ENCODE measurements around the gene ZNF350. TPM values are rescaled to one million over a fixed set of nuclear protein-coding genes. Genes with fewer than 3 reads are reported as not detected.

Gene ZNF350
- 2.7 and 5.1 TPM in 2 replicates for total RNA-seq

GRCh38 chr19:51986309-51987291, at the start of gene ZNF350:
Gene ZNF350, minus strand, starts transcription at chr19:51986840. Its CDS starts 12,480 bp downstream, at chr19:51974360.

GRCh38 chr19:52028027-52028779, 41.6 kb upstream of the ZNF350 start, which contains the start of gene ZNF614:
Gene ZNF614, minus strand, starts transcription at chr19:52028379. Its CDS starts 2,634 bp downstream, at chr19:52025745.

GRCh38 chr19:52007806-52008557, 21.3 kb upstream of the ZNF350 start, which contains the start of gene ZNF615:
Gene ZNF615, minus strand, starts transcription at chr19:52008211. Its CDS starts 4,500 bp downstream, at chr19:52003711.

GRCh38 chr19:51926784-51927741, 59.6 kb downstream of the ZNF350 start, which contains the start of gene ZNF613:
Gene ZNF613, plus strand, starts transcription at chr19:51927472. Its CDS starts 8,749 bp downstream, at chr19:51936221.

Other genes starting within 250 kb of the ZNF350 start
- gene FPR1, start 235.0 kb downstream of the ZNF350 start, total RNA-seq, result not detected in 2 replicates
- not detected in 2 replicates for gene FPR2, start 225.7 kb downstream of the ZNF350 start, total RNA-seq
- gene FPR3, start 191.7 kb downstream of the ZNF350 start, total RNA-seq, result not detected in 2 replicates
- gene ZNF577, start 98.9 kb downstream of the ZNF350 start, total RNA-seq, result 1.6 TPM in 2 replicates
- gene ZNF649, start 81.8 kb downstream of the ZNF350 start, total RNA-seq, result 6.6 and 6.8 TPM in 2 replicates
- gene ZNF613, start 59.4 kb downstream of the ZNF350 start, total RNA-seq, result 2.2 and 4.9 TPM in 2 replicates
- gene ZNF615, start 21.4 kb upstream of the ZNF350 start, total RNA-seq, result 2.2 and 2.7 TPM in 2 replicates
- 5.1 and 6.9 TPM in 2 replicates for gene ZNF614, start 41.5 kb upstream of the ZNF350 start, total RNA-seq
- 1.7 and 3.0 TPM in 2 replicates for gene ZNF432, start 62.0 kb upstream of the ZNF350 start, total RNA-seq
- gene ZNF841, start 108.9 kb upstream of the ZNF350 start, total RNA-seq, result 4.5 and 8.6 TPM in 2 replicates
- 3.7 and 5.3 TPM in 2 replicates for gene ZNF616, start 153.1 kb upstream of the ZNF350 start, total RNA-seq
- gene ZNF836, start 184.8 kb upstream of the ZNF350 start, total RNA-seq, result 3.7 and 5.5 TPM in 2 replicates
- 200 and 210 TPM in 2 replicates for gene PPP2R1A, start 203.2 kb upstream of the ZNF350 start, total RNA-seq